AG04449 (cell line): ENCODE data around the gene REG4.

ENCODE experiments used
- CTCF ChIA-PET: fragments of 350-600 bp; formaldehyde crosslinking; extraction: SDS; loops from one replicate; lab custom pipeline; 2021; ENCODE audit warnings: antibody characterized with exemption; lab: Yijun Ruan, JAX
- POLR2A ChIA-PET: fragments of 400-600, 350-600 bp; formaldehyde crosslinking; extraction: SDS; loops from one replicate; lab custom pipeline; 2020; ENCODE audit warnings: antibody characterized with exemption, inconsistent platforms; lab: Yijun Ruan, JAX
- DNase-seq: peaks from one replicate; pipeline ENCODE4 v3.0.0-alpha.2; 2010; ENCODE audit warnings: low read depth, low spot score
- H3K4me3 ChIP-seq: 2 replicates; pipeline ENCODE4 v1.5.1; 2011; ENCODE audit warnings: low read depth, mild to moderate bottlenecking, control low read depth, low read length
- TF ChIP-seq, protein P1 (sequence below): IDR thresholded peaks from one replicate; pipeline ENCODE4 v1.5.1; 2011; ENCODE audit warnings: mild to moderate bottlenecking, moderate library complexity, low read length, control low read depth, inconsistent platforms; ENCODE audit not compliant: insufficient read depth; ENCODE audit errors: missing control alignments

The REG4 gene

DNA sequence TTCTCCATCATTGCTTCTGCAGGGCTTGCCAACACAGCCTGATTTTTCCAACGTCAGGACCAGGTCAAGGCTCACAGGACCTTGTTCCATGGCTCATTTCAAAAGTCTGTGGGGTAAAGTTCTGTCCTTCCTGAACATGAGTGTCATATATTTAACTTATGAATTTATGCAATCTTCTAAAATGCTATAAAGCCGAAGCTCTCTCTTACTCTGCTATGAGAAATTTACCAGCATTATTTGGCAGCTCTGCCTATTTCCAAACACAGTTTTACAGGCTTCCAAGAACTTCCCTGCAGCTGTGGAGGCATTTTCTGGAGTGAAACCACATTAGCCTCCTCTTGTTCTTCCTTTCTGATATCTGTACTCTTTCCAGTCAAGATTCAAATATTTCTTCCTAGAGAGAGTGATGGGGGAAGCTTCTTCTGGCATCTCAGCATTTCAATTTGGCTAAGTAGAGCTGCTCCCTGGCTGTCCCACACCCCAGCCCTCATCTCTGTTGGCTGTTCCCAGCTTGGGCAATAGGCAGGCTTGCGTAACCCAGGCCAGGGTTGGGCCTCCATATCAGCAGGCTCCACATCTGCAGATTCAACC, 27.0 kb downstream of the REG4 start:
- POLR2A ChIA-PET: no interaction called here
- DNase-seq: no peak
- CTCF ChIA-PET: interaction anchor here (0.8 kb wide), 1 partner anchor 16 kb away, joined by 4 read pairs; no protein-coding TSS in a partner anchor
- TF ChIP-seq, protein P1, sequence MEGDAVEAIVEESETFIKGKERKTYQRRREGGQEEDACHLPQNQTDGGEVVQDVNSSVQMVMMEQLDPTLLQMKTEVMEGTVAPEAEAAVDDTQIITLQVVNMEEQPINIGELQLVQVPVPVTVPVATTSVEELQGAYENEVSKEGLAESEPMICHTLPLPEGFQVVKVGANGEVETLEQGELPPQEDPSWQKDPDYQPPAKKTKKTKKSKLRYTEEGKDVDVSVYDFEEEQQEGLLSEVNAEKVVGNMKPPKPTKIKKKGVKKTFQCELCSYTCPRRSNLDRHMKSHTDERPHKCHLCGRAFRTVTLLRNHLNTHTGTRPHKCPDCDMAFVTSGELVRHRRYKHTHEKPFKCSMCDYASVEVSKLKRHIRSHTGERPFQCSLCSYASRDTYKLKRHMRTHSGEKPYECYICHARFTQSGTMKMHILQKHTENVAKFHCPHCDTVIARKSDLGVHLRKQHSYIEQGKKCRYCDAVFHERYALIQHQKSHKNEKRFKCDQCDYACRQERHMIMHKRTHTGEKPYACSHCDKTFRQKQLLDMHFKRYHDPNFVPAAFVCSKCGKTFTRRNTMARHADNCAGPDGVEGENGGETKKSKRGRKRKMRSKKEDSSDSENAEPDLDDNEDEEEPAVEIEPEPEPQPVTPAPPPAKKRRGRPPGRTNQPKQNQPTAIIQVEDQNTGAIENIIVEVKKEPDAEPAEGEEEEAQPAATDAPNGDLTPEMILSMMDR: no peak
- no peak overlapping the region for H3K4me3 ChIP-seq

DNA sequence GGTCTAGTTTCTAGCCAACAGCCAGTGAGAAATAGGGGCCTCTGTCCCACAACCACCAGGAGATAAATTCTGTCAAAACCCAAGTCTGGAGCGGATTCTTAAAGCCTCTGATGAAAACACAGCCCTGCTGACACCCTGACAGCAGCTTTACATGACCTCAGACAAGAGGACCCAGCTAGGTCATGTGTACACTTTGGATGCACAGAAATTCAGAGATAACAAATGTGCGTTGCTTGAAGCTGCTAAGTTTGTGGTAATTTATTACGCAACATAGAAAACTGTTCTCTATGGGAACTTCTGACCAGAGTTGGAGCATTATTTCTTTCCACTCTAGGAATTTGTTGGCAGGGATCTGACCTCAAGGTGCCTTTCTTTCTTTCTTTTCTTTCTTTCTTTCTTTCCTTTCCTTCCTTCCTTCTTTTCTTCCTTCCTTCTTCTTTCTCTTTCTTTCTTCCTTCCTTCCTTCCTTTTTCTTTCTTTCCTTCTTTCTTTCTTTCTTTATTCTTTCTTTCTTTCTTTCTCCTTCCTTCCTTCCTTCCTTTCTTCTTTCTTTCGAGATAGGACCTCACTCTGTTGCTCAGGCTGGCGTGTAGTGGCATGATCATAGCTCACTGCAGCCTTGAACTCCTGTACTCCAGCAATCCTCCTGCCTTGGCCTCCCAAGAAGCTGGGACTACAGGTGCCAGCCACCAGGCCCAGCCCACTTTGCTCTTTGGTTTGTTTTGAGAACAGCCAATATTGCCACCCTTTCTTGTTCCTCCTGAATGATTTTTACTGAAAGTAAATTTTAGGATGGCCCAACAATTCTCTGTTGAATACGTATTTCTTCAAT, 27.7 kb downstream of the REG4 start:
- CTCF ChIA-PET: interaction anchor here (0.8 kb wide), 1 partner anchor 16 kb away, joined by 4 read pairs; no protein-coding TSS in a partner anchor
- H3K4me3 ChIP-seq: no peak overlapping the region
- no peak for DNase-seq
- TF ChIP-seq, protein P1: no peak
- POLR2A ChIA-PET: no interaction called here

DNA sequence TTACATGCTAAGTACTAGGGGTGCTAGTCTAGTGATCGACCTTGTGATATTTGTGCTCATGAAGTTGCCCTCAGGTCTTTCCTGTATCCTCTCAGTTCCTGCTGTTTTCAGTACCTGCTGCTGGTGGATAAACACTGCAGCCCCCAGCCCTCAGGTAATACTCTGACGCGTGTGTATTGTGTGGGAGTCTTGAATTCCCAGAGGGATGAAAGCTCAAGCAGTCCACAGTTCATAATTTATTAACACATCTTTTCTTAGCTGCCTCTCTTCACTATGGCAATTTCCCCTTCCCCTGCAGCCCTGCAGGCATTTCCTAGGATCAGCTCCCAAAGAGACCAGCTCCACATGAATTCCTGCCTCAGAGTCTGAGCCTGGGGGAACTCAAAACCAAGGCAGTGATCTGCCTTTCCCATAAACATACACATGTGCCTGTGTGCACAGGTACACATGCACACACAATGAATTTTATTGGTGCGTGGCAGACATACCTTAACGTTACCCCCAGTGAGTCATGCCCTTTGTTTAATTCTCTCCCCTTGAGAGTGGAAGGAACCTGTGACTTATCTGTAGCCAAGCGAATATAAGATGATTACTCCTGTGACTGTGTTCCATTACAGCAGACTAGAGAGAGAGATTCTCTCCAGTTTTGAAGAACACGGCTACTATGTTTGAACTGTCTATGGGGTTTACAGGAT, 28.5 kb downstream of the REG4 start:
- DNase-seq: no peak
- POLR2A ChIA-PET: no interaction called here
- CTCF ChIA-PET: no interaction called here
- H3K4me3 ChIP-seq: no peak overlapping the region
- TF ChIP-seq, protein P1: no peak

- ChIA-PET CTCF (no interaction called here), POLR2A (no interaction called here)
- no peak for DNase-seq
- TF ChIP-seq, protein P1: no peak
- H3K4me3 ChIP-seq: no peak overlapping the region
Observed at GRCh38 chr1:119781434-119782210, 29.6 kb downstream of the REG4 start.

DNA sequence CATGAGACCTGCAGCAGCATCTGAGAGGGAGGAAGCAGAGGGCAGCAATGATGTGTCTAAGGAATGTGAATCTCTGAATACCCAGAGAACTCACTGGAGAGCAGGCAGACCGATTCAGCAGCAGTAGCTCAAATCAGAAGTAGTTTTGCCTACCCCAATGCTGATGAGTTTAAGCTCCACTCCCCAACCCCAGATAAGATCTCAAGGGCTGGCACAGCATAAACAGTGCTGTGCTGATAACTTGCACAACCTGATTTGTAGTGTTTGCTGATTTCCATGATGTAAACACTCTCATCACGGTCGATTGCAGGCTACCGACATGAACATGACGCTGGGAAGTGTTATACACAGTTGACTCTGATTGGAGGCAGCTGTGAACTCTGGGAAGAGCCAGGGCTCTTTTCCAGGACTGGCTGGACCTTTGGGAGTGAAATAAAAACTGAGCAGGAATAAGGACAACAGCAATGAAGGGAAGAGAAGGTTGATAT, 31.3 kb downstream of the REG4 start:
- DNase-seq: no peak
- peak overlapping the region; percentile 37 for H3K4me3 ChIP-seq
- POLR2A ChIA-PET: interaction anchor here (0.6 kb wide), 1 partner anchor 46 kb away, joined by 4 read pairs; no protein-coding TSS in a partner anchor
- CTCF ChIA-PET: interaction anchor here (1.2 to 1.7 kb wide), 4 partner anchors 29 to 106 kb away, joined by 3 to 12 read pairs (median 6); no protein-coding TSS in a partner anchor
- TF ChIP-seq, protein P1: no peak
